Stimulated activated naive B cell treated with anti-CD40 and anti-IgM and Interleukin-4, amounts not matched to agents 10 μg/mL and 1 μg/mL and 100 μg/mL, for 72 hours (primary cell): ENCODE data around the gene NME1.

ENCODE experiments used
- ATAC-seq, 2 donors: fragments of 150-1000 bp; cut with Tn5 transposase; replicated peaks; 2 replicates each; pipeline ENCODE4 v1.10.0; 2021; ENCODE audit warnings: moderate library complexity in 1 of 2
- DNase-seq: peaks from one replicate; pipeline ENCODE4 v3.0.0; 2021
- H3K27ac Mint-ChIP-seq: one replicate; pipeline ENCODE4 v1.8.0; 2022; ENCODE audit warnings: mild to moderate bottlenecking, mixed read lengths
- H3K27me3 Mint-ChIP-seq, 2 donors: one replicate each; pipeline ENCODE4 v1.8.0; 2022; ENCODE audit warnings: mixed read lengths in 2 of 2
- H3K36me3 Mint-ChIP-seq, 2 donors: one replicate each; pipeline ENCODE4 v1.8.0; 2022; ENCODE audit warnings: mixed read lengths in 2 of 2, mild to moderate bottlenecking in 1 of 2
- H3K4me1 Mint-ChIP-seq, 2 donors: one replicate each; pipeline ENCODE4 v1.8.0; 2022; ENCODE audit warnings: mixed read lengths in 2 of 2, mild to moderate bottlenecking in 1 of 2
- H3K4me3 Mint-ChIP-seq, 2 donors: one replicate each; pipeline ENCODE4 v1.8.0; 2022; ENCODE audit warnings: mild to moderate bottlenecking in 2 of 2, mixed read lengths in 2 of 2, moderate library complexity in 1 of 2
- H3K9me3 Mint-ChIP-seq, 2 donors: one replicate each; pipeline ENCODE4 v1.8.0; 2022; ENCODE audit warnings: mixed read lengths in 2 of 2, mild to moderate bottlenecking in 1 of 2

Gene NME1

GRCh38 chr17:51124640-51125503 is 28.5 kb upstream of the NME1 start:
- Mint-ChIP-seq H3K4me1 (peaks cover 22 to 30% of the 10 kb centered on the region in 2 donors), H3K4me3 (no peak overlapping the region), H3K9me3 (no peaks in the 10 kb centered on the region), H3K36me3 (no peaks in the 10 kb centered on the region), H3K27me3 (no peaks in the 10 kb centered on the region), H3K27ac (no peak overlapping the region)
- ATAC-seq (no peak), DNase-seq (no peak)

- peaks cover 10 to 21% of the 10 kb centered on the region in 2 donors for H3K4me1 Mint-ChIP-seq
- DNase-seq (peak; percentile 26), ATAC-seq (peak; percentile 45 to 64)
- no peaks in the 10 kb centered on the region for H3K27me3 Mint-ChIP-seq
- no peaks in the 10 kb centered on the region for H3K36me3 Mint-ChIP-seq
- no peak overlapping the region for H3K27ac Mint-ChIP-seq
- H3K9me3 Mint-ChIP-seq, result no peaks in the 10 kb centered on the region
- H3K4me3 Mint-ChIP-seq, result no peak overlapping the region
These were observed 25.3 kb upstream of the NME1 start for GRCh38 chr17:51128076-51128475.

- Mint-ChIP-seq H3K9me3 (peaks cover 0 to 2% of the 10 kb centered on the region in 2 donors), H3K4me3 (no peak overlapping the region), H3K27ac (peak overlapping the region; percentile 59), H3K4me1 (peaks cover 8 to 17% of the 10 kb centered on the region in 2 donors), H3K27me3 (no peaks in the 10 kb centered on the region), H3K36me3 (no peaks in the 10 kb centered on the region)
- no peak for DNase-seq
- ATAC-seq, result peak; percentile 33 to 71
These were observed 20.4 kb upstream of the NME1 start for GRCh38 chr17:51132964-51133319.

- H3K9me3 Mint-ChIP-seq, result peaks cover 0 to 2% of the 10 kb centered on the region in 2 donors
- H3K4me3 Mint-ChIP-seq, result no peak overlapping the region
- H3K36me3 Mint-ChIP-seq, result no peaks in the 10 kb centered on the region
- no peaks in the 10 kb centered on the region for H3K27me3 Mint-ChIP-seq
- DNase-seq (no peak), ATAC-seq (peak in 1 of 2 donors; percentile 8)
- H3K27ac Mint-ChIP-seq, result peak overlapping the region; percentile 59
- peaks cover 6 to 13% of the 10 kb centered on the region in 2 donors for H3K4me1 Mint-ChIP-seq
These were observed 20.0 kb upstream of the NME1 start for GRCh38 chr17:51133365-51133764.

GRCh38 chr17:51135956-51136355 is 17.4 kb upstream of the NME1 start:
- Mint-ChIP-seq H3K36me3 (no peaks in the 10 kb centered on the region), H3K27ac (no peak overlapping the region), H3K4me1 (peaks cover 6 to 13% of the 10 kb centered on the region in 2 donors), H3K4me3 (no peak overlapping the region), H3K9me3 (peaks cover 0 to 2% of the 10 kb centered on the region in 2 donors), H3K27me3 (peaks cover 0 to 4% of the 10 kb centered on the region in 2 donors)
- ATAC-seq, result no peak
- DNase-seq, result no peak

GRCh38 chr17:51142597-51142996 is 10.8 kb upstream of the NME1 start:
- no peak for ATAC-seq
- H3K9me3 Mint-ChIP-seq, result no peaks in the 10 kb centered on the region
- H3K27me3 Mint-ChIP-seq, result peaks cover 0 to 4% of the 10 kb centered on the region in 2 donors
- no peaks in the 10 kb centered on the region for H3K36me3 Mint-ChIP-seq
- peaks cover 1 to 6% of the 10 kb centered on the region in 2 donors for H3K4me1 Mint-ChIP-seq
- H3K27ac Mint-ChIP-seq, result no peak overlapping the region
- no peak for DNase-seq
- no peak overlapping the region for H3K4me3 Mint-ChIP-seq

- ATAC-seq (no peak), DNase-seq (no peak)
- Mint-ChIP-seq H3K36me3 (no peaks in the 10 kb centered on the region), H3K4me3 (no peak overlapping the region), H3K27ac (no peak overlapping the region), H3K9me3 (no peaks in the 10 kb centered on the region), H3K27me3 (peaks cover 0 to 4% of the 10 kb centered on the region in 2 donors), H3K4me1 (peaks cover 1 to 12% of the 10 kb centered on the region in 2 donors)
These were observed 8.9 kb upstream of the NME1 start for GRCh38 chr17:51144266-51145022.

- no peak overlapping the region for H3K27ac Mint-ChIP-seq
- peak overlapping the region in 1 of 2 donors; percentile 39 for H3K4me3 Mint-ChIP-seq
- H3K27me3 Mint-ChIP-seq, result no peaks in the 10 kb centered on the region
- peaks cover 1 to 12% of the 10 kb centered on the region in 2 donors for H3K4me1 Mint-ChIP-seq
- DNase-seq, result no peak
- H3K36me3 Mint-ChIP-seq, result no peaks in the 10 kb centered on the region
- ATAC-seq, result peak; percentile 63 to 74
- H3K9me3 Mint-ChIP-seq, result no peaks in the 10 kb centered on the region
These were observed 5.7 kb upstream of the NME1 start for GRCh38 chr17:51147650-51148049.

- H3K27ac Mint-ChIP-seq, result no peak overlapping the region
- no peaks in the 10 kb centered on the region for H3K36me3 Mint-ChIP-seq
- H3K9me3 Mint-ChIP-seq, result no peaks in the 10 kb centered on the region
- peaks cover 1 to 12% of the 10 kb centered on the region in 2 donors for H3K4me1 Mint-ChIP-seq
- no peak for ATAC-seq
- H3K27me3 Mint-ChIP-seq, result no peaks in the 10 kb centered on the region
- no peak overlapping the region for H3K4me3 Mint-ChIP-seq
- no peak for DNase-seq
These were observed 4.2 kb upstream of the NME1 start for GRCh38 chr17:51149163-51149562.

- no peaks in the 10 kb centered on the region for H3K9me3 Mint-ChIP-seq
- H3K27ac Mint-ChIP-seq, result no peak overlapping the region
- no peak for ATAC-seq
- DNase-seq, result no peak
- peaks cover 9 to 12% of the 10 kb centered on the region in 2 donors for H3K4me1 Mint-ChIP-seq
- H3K36me3 Mint-ChIP-seq, result peaks cover 2 to 5% of the 10 kb centered on the region in 2 donors
- H3K27me3 Mint-ChIP-seq, result no peaks in the 10 kb centered on the region
- no peak overlapping the region for H3K4me3 Mint-ChIP-seq
These were observed 2.4 kb upstream of the NME1 start for GRCh38 chr17:51150932-51151331.

GRCh38 chr17:51152766-51153209 is 571 bp upstream of the NME1 start:
- Mint-ChIP-seq H3K4me1 (peaks cover 4 to 14% of the 10 kb centered on the region in 2 donors), H3K9me3 (no peaks in the 10 kb centered on the region), H3K27ac (no peak overlapping the region), H3K27me3 (no peaks in the 10 kb centered on the region), H3K36me3 (peaks cover 11 to 17% of the 10 kb centered on the region in 2 donors), H3K4me3 (no peak overlapping the region)
- DNase-seq (no peak), ATAC-seq (no peak)

GRCh38 chr17:51154176-51154575 is 817 bp downstream of the NME1 start:
- Mint-ChIP-seq H3K9me3 (no peaks in the 10 kb centered on the region), H3K27ac (no peak overlapping the region), H3K27me3 (no peaks in the 10 kb centered on the region), H3K4me3 (no peak overlapping the region), H3K36me3 (peaks cover 13 to 22% of the 10 kb centered on the region in 2 donors), H3K4me1 (peaks cover 0 to 14% of the 10 kb centered on the region in 2 donors)
- ATAC-seq (no peak), DNase-seq (no peak)

- DNase-seq (no peak), ATAC-seq (no peak)
- peak overlapping the region in 1 of 2 donors; percentile 17 for H3K4me3 Mint-ChIP-seq
- peaks cover 18 to 30% of the 10 kb centered on the region in 2 donors for H3K36me3 Mint-ChIP-seq
- no peaks in the 10 kb centered on the region for H3K27me3 Mint-ChIP-seq
- no peak overlapping the region for H3K27ac Mint-ChIP-seq
- no peaks in the 10 kb centered on the region for H3K9me3 Mint-ChIP-seq
- H3K4me1 Mint-ChIP-seq, result peaks cover 0 to 14% of the 10 kb centered on the region in 2 donors
These were observed 2.1 kb downstream of the NME1 start for GRCh38 chr17:51155416-51155815.

GRCh38 chr17:51159604-51160003 is 6.2 kb downstream of the NME1 start:
- no peak for DNase-seq
- H3K36me3 Mint-ChIP-seq, result peaks cover 48 to 62% of the 10 kb centered on the region in 2 donors
- no peaks in the 10 kb centered on the region for H3K9me3 Mint-ChIP-seq
- peaks cover 0 to 13% of the 10 kb centered on the region in 2 donors for H3K4me1 Mint-ChIP-seq
- ATAC-seq, result no peak
- H3K27ac Mint-ChIP-seq, result no peak overlapping the region
- H3K4me3 Mint-ChIP-seq, result no peak overlapping the region
- H3K27me3 Mint-ChIP-seq, result no peaks in the 10 kb centered on the region
